ENCODE measurements around the gene BABAM1.

BABAM1 gene

GRCh38 chr19:17303167-17303939 lies 36.1 kb downstream of the BABAM1 start, which contains the start of gene ABHD8:
ABHD8 (minus strand) TSS chr19:17303425; CDS start chr19:17301616, 1,809 bp downstream.
- DNase-seq (ENCODE audit: low read depth) = peak; percentile 87

DNA sequence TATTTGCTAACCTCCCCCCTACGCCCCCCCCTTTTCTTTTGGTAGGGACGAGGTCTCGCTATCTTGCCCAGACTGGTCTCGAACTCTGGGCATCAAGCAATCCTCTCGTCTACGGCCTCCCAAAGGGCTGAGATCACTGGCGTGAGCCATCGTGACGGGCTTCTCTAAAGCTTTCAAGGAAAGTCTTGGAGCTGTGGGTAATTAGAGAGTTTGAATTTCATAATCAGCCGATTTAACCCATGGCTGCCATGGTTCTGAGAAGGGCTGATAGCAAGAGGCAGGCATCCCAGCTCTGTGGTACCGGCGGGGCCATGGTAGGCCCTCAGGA lies 36.7 kb downstream of the BABAM1 start:
- no peak for DNase-seq (ENCODE audit: low read depth)

GRCh38 chr19:17304386-17305215 lies 37.4 kb downstream of the BABAM1 start:
- no peak for DNase-seq (ENCODE audit: low read depth)

- no peak for DNase-seq (ENCODE audit: low read depth)
Measured at GRCh38 chr19:17305216-17305516, 37.9 kb downstream of the BABAM1 start.

GRCh38 chr19:17305517-17306284 lies 38.5 kb downstream of the BABAM1 start, which contains the start of gene MRPL34:
MRPL34 (plus strand) TSS chr19:17305872; CDS start chr19:17305893, 21 bp downstream.
- DNase-seq (ENCODE audit: low read depth) = peak; percentile 90

DNA sequence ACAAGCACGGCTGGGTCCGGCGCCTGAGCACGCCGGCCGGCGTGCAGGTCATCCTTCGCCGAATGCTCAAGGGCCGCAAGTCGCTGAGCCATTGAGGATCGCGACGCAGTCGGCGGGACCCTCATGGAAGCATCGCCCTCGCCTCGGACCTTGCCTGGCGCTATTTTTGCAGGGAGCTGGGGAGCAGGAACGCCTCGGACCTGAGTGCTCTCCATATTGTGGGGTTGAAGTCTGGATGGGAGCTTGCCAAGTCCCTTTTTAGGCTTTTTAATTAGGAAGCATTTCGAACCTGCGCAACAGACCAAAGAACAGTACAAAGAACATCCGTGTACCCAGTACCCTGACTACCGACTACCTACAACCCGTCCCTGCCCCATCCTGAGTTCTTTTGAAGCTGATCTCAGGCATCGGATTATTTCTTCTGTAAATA lies 39.1 kb downstream of the BABAM1 start:
- no peak for DNase-seq (ENCODE audit: low read depth)

GRCh38 chr19:17307876-17308377 lies 40.7 kb downstream of the BABAM1 start:
- no peak for DNase-seq (ENCODE audit: low read depth)

DNA sequence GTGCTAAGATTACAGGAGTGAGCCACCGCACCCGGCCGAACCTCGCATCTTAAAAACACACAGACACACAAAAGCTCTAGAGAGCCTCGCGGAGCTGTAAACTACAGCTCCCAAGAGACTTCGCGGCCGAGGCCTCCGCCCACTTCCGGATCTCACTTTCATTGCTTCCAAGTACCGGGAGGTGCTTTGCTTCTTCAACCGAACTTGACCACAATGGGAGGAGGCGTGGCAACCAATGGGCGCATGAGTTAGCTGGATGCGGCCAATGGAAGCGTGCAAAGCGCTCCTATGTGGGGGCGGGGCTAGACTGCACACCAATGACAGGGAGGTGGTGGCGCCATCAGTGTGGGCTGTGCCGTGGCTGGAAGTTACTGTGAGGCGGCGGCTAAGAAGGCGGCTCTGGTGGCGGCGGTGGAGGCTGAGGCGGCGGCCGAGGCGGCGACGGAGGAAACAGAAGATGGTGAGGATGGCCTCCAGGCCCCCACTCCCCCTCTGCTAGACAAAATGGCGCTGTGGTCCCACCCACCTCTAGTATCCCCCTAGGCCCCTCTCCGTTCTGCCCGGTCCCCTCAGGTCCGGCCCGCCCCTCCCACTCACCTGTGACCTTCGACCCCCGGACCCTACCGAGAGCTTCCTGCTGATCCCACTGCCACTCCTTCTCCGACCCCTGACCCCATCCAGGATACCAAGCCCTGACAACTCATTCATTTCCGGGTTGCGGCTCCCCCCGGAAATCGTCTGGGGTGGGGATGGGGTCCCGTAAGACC lies 42.1 kb downstream of the BABAM1 start, which contains the start of gene DDA1:
DDA1 (plus strand) TSS at position 366 of the 767 bp plus-strand sequence; CDS start at position 458, 92 bp downstream.
- DNase-seq (ENCODE audit: low read depth) = peak; percentile 99

GRCh38 chr19:17309965-17310461 lies 42.8 kb downstream of the BABAM1 start:
- no peak for DNase-seq (ENCODE audit: low read depth)

DNA sequence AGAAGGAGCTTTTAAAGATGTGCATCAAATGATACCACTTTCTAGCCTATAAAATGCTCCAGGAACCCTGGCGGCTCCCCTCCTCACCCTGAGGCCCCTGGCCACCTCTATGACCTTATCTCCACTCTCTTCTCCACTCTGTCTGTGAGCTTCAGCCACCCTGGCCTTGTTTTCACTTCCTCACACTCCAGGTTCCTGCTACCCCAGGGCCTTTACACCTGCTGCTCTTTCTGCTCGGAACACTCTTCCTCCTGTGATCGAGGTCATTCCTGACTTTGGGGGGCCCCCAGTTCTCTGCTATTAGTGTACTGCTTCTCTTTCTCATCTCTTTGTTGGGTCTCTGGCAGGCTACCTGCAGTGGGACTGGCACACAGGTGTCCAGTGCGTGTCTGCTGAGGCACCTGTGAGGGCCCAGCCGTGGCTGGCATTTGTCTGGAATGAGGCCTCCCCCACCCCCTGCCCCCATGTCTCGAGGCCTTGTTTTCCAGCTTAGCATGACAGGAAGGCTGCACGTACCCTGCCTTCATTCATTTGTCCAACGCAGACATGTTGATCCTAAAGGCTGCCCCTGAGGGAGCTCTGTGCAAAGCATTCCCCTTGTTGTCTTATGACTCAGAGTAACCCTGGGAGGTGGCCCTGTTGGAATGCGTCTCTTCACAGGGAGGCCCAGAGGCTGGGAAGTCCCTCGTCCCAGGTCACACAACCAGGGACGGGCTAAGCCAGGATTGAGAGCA lies 44.4 kb downstream of the BABAM1 start:
- no peak for DNase-seq (ENCODE audit: low read depth)

DNA sequence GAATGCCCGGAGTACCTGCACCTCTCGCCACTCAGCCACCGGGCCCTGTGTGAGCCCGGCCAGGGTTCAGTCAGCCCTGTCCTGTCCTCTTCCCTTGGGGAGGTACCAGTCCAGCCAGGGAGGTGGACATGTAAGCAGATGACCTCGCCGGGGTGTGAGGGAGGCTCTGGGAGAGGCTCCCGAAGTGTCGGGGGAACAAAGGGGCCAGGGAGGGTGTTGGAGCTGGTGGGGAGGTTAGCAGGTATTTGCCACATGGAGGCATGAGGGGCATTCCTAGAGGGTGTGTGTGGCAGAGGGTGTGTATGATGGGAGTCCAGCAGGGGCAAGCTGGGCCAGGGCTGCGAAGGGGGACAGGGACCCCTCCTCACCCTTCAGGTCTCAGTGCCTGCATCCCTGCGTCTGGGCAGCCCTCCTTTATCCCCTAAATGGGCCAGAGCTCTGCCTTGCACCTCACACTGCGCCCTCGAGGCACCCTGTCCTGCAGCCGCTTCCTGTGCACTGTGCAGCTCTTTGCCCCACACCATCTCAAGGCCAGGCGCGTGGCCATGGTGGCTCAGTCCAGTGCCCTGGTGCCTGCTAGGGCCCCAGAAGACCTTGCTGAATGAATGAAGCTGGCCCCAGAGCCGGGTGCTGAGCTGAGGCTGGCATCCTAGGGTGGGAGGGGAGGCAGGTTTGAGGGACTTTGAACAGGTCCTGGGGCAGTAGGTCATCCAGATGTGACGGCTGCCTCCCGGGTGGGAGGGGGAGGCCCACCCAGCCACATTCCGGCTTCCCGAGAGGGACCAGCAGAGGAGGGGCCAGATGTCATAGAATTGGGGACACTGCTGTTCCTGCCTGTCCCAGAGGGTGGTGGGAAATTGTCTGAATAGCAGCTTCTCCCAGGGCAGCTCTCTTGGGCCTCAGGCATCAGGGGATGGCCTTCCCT lies 45.2 kb downstream of the BABAM1 start:
- DNase-seq (ENCODE audit: low read depth) = no peak

- DNase-seq (ENCODE audit: low read depth) = no peak
Measured at GRCh38 chr19:17314007-17314593, 46.9 kb downstream of the BABAM1 start.

DNA sequence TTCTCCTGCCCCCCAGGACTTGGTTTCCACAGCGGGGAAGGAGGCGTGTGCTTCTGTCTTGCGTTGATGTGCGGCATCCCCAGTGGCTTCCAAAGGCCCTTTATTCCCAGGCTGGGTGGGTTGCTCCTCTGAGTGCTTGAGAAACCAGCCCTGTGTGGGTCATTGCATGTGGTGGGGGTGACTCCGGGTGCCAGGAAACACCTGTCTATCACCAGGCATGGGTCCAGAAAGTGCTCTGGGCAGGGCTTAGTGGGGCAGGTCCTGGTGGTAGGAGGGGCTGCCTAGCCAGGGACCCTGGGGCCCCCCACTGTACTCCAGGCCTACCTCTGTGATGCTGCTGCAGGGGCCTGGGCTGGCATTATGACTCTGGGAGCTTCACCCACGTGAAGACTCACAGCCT lies 51.7 kb downstream of the BABAM1 start:
- DNase-seq (ENCODE audit: low read depth) = no peak

DNA sequence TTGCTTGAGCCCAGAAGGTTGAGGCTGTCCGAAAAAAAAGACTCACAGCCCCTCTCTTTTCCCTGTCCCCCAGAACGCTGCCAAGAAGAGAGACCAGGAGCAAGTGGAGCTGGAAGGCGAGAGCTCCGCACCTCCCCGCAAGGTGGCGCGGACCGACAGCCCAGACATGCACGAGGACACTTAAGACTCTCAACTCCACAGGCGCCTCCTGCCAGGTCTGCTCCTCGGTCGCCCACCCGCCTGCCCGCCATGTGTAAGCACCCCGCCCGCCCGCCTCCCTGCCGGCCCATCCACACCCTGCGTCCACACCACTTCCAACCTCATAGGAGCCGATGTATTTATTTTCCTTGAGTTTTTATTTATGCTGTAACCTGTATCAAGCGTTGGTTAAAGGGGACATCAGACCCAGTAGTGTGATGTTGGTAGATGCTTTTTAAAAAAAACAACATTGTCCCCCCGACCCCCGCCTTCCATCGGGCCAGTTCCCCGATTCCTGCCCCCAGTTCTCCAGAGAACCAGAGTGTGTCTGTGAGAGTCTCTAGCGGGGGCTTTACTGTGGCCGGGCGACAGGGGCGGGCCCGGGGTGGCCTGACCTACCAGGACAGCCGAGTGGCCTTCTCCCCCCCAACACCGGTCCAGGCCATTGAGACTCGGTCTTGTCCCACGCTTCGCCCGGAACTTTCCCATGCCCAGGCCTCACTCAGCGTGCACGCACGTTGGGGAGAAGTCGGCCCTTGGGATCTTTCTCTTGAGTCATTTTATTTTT lies 52.4 kb downstream of the BABAM1 start:
- no peak for DNase-seq (ENCODE audit: low read depth)

DNA sequence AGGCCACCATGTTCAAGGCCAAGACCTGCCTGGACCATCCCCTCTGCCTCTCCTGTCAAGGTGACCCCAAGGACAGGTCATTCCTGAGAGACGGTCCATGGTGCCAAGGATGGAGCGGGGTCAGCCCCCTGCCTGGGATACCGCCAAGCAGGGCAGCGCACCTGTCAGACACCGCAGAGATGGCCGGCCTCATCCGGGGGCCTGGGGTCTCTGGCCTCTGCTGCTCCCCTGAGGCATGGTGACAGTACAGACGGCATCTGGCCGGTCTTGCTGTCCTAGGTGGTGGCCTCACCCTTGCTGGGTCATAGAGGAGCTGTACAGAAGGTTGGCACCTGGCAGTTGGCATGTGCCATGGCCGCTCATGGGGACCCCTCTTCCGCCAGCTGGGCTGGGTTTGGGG lies 53.2 kb downstream of the BABAM1 start:
- no peak for DNase-seq (ENCODE audit: low read depth)

DNA sequence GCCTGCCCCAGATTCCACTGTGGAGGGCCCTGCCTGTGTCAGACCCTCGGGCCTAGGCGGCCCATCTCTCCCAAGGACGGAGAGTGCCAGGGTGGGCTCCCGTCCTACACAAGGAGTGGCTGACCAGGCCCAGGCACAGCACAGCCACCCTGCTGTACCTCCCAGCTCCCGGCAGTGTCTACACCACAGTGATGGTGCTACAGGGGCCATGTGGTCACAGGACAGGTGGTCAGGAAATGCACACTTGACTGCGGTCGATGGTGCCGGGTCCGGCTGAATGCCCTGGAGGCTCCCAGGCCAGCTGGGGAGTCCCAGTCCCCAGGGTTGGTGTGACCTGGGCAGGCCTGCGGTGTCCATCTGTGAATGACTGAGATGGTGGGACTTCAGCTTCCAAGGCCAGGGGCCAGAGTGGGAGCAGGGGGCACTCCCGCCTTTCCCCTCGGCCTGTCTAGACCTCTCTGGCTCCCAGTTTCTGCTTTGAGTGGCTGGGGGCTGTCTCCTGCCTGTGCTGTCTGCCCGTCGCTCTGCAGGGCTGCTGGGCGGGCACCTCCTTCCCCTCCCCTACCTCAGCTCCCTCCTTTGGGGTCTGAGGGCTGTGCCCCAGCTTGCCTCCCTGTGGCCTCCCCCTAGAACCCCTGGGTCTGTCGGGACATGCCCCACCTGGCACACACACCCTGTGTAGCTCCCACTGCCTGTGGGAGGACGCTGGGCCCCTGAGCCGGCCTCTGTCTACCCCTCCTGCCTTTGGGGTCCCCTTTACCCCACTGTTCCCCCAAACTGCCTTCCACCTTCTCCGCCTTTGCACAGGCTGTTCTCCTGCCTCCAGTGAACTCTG lies 54.6 kb downstream of the BABAM1 start:
- DNase-seq (ENCODE audit: low read depth) = no peak

DNA sequence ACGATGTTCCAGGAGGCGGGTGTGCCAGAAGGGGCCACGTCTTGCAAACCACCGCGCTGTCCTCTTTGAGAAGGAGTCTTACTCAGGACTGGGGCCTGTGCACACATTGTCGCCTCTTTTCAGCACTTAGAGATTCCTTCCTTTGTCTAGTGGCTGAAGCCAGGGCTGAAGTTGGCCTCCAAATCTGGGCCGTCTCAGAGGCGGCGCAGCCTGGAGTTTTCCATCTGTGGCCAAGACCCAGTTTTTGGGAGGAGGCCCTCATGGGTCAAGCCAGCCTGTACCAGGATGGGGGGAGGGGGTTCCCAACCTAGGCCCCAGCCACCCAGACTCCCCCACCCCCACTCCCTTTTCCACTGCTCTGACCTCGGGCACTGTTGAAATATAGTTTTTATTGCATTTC lies 55.6 kb downstream of the BABAM1 start:
- no peak for DNase-seq (ENCODE audit: low read depth)
